ENCODE measurements around the gene ZNRF3. TPM values are rescaled to one million over a fixed set of nuclear protein-coding genes. Genes with fewer than 3 reads are reported as not detected.

Gene ZNRF3
- total and polyA plus RNA-seq, 11 donors: 1.8 to 9.2 (median 6.2) TPM

- WGBS, 4 donors: 88 to 98% (median 97%) methylated on average over 2 of the region's 2 CpGs
- intact Hi-C loops (cut with DNase I): no loop called here
Observed at GRCh38 chr22:29098296-29098695, 214.9 kb downstream of the ZNRF3 start.

GRCh38 chr22:29102300-29102699 lies 218.9 kb downstream of the ZNRF3 start:
- TF ChIP-seq POLR2A (IDR thresholded peaks at IDR 0.05): no peak
- TF ChIP-seq CTCF (IDR thresholded peaks at IDR 0.05): no peak
- intact Hi-C loops (cut with DNase I): no loop called here
- Histone ChIP-seq H3K27ac (no peak overlapping the region), H3K4me1 (peaks cover 0 to 10% (median 0%) of the 10 kb centered on the region in 12 donors), H3K4me3 (no peak overlapping the region), H3K27me3 (no peaks in the 10 kb centered on the region), H3K36me3 (peaks cover 0 to 31% (median 8%) of the 10 kb centered on the region in 9 donors), H3K9me3 (no peaks in the 10 kb centered on the region)
- 93 to 99% (median 95%) methylated on average over 2 of the region's 2 CpGs for WGBS, 4 donors
- ATAC-seq (no peak), DNase-seq (no peak)

More at GRCh38 chr22:29098296-29098695, 214.9 kb downstream of the ZNRF3 start:
- TF ChIP-seq CTCF (IDR thresholded peaks at IDR 0.05) (no peak), POLR2A (IDR thresholded peaks at IDR 0.05) (no peak)
- no peaks in the 10 kb centered on the region for H3K9me3 ChIP-seq
- no peaks in the 10 kb centered on the region for H3K27me3 ChIP-seq
- no peak for ATAC-seq
- H3K4me3 ChIP-seq: no peak overlapping the region
- H3K36me3 ChIP-seq: peaks cover 0 to 44% (median 9%) of the 10 kb centered on the region in 9 donors
- H3K4me1 ChIP-seq: peaks cover 0 to 35% (median 9%) of the 10 kb centered on the region in 12 donors
- H3K27ac ChIP-seq: no peak overlapping the region
- DNase-seq: no peak

GRCh38 chr22:29103121-29103520 lies 219.7 kb downstream of the ZNRF3 start:
- no peak overlapping the region for H3K4me3 ChIP-seq
- peaks cover 0 to 5% (median 0%) of the 10 kb centered on the region in 12 donors for H3K4me1 ChIP-seq
- no peak overlapping the region for H3K27ac ChIP-seq
- WGBS, 4 donors: 83 to 100% (median 90%) methylated on average over 1 of the region's 1 CpG
- DNase-seq (no peak), ATAC-seq (no peak)
- no peaks in the 10 kb centered on the region for H3K9me3 ChIP-seq
- no peaks in the 10 kb centered on the region for H3K27me3 ChIP-seq
- TF ChIP-seq POLR2A (IDR thresholded peaks at IDR 0.05): no peak
- no peak for TF ChIP-seq CTCF (IDR thresholded peaks at IDR 0.05)
- H3K36me3 ChIP-seq: peaks cover 0 to 31% (median 8%) of the 10 kb centered on the region in 9 donors
- intact Hi-C loops (cut with DNase I): no loop called here

GRCh38 chr22:29105468-29105867 lies 222.1 kb downstream of the ZNRF3 start:
- H3K27ac ChIP-seq: no peak overlapping the region
- WGBS, 4 donors: 56 to 82% (median 68%) methylated on average over 2 of the region's 2 CpGs

More at GRCh38 chr22:29105468-29105867, 222.1 kb downstream of the ZNRF3 start:
- no peak for ATAC-seq
- intact Hi-C loops (cut with DNase I): no loop called here
- Histone ChIP-seq H3K36me3 (peaks cover 0 to 14% (median 0%) of the 10 kb centered on the region in 9 donors), H3K4me3 (no peak overlapping the region), H3K9me3 (no peaks in the 10 kb centered on the region), H3K27me3 (no peaks in the 10 kb centered on the region), H3K4me1 (peaks cover 0 to 17% (median 2%) of the 10 kb centered on the region in 12 donors)
- TF ChIP-seq CTCF (IDR thresholded peaks at IDR 0.05) (no peak), POLR2A (IDR thresholded peaks at IDR 0.05) (no peak)
- no peak for DNase-seq
